H1 (cell line): ENCODE measurements around the gene THOC5. TPM values are rescaled to one million over a fixed set of nuclear protein-coding genes. Genes with fewer than 3 reads are reported as not detected.

Experiments used
- CTCF ChIA-PET: fragments of 300-600 bp; sonication (Branson Sonifier 250); formaldehyde crosslinking; loops from one replicate; lab custom pipeline; 2021; ENCODE audit not compliant: partially characterized antibody; lab: Charles Lee
- POLR2A ChIA-PET: fragments of 300-600 bp; sonication (Branson Sonifier 250); formaldehyde crosslinking; loops from one replicate; lab custom pipeline; 2021; ENCODE audit warnings: inconsistent platforms; ENCODE audit not compliant: partially characterized antibody; lab: Charles Lee
- DNase-seq, 2 experiments: peaks; one replicate each; pipeline versions ENCODE4 v3.0.0 to v3.0.0-alpha.2; 2010 to 2022; ENCODE audit warnings: low spot score in 2 of 2, low read depth in 1 of 2, mixed read lengths in 1 of 2
- FAIRE-seq: peaks from 2 replicates; lab custom pipeline; 2011; peaks lifted over from hg19 to GRCh38; lab: Jason Lieb, UNC
- H2AFZ ChIP-seq: 2 replicates; pipeline ENCODE4 v1.8.1; 2012; ENCODE audit warnings: low read length, inconsistent platforms
- H2AK5ac ChIP-seq: 2 replicates; pipeline ENCODE4 v1.6.1; 2013; ENCODE audit warnings: low read depth, low read length
- H2BK120ac ChIP-seq: replicated peaks from 2 replicates; pipeline ENCODE3; 2013; ENCODE audit warnings: low read depth, low read length, inconsistent platforms
- H2BK12ac ChIP-seq: 2 replicates; pipeline ENCODE4 v1.6.1; 2013; ENCODE audit warnings: low read depth, low read length
- H2BK15ac ChIP-seq: 2 replicates; pipeline ENCODE4 v1.6.1; 2013; ENCODE audit warnings: low read length
- H2BK20ac ChIP-seq: 2 replicates; pipeline ENCODE4 v1.6.1; 2013; ENCODE audit warnings: low read length
- H2BK5ac ChIP-seq: 2 replicates; pipeline ENCODE4 v1.6.1; 2013; ENCODE audit warnings: low read depth, low read length
- H3K14ac ChIP-seq: 2 replicates; pipeline ENCODE4 v1.6.1; 2013; ENCODE audit warnings: inconsistent platforms; ENCODE audit not compliant: insufficient read length
- H3K18ac ChIP-seq: 2 replicates; pipeline ENCODE4 v1.6.1; 2013; ENCODE audit warnings: low read length; ENCODE audit errors: extremely low read depth
- H3K23ac ChIP-seq: 2 replicates; pipeline ENCODE4 v1.6.1; 2013; ENCODE audit warnings: inconsistent platforms; ENCODE audit not compliant: insufficient read length
- H3K23me2 ChIP-seq: 2 replicates; pipeline ENCODE4 v1.6.1; 2013; ENCODE audit warnings: low read depth, low read length
- H3K27ac ChIP-seq: 2 replicates; pipeline ENCODE4 v1.6.1; 2011; ENCODE audit warnings: low read depth, low read length, inconsistent platforms
- H3K27me3 ChIP-seq, 4 experiments: replicated peaks in 1 of 4; 1 replicate in 1 of 4; 2 replicates in 3 of 4; pipeline versions ENCODE4 v1.6.1 to v1.8.1; 2011 to 2013; ENCODE audit warnings: low read length in 3 of 4, mild to moderate bottlenecking in 3 of 4, inconsistent platforms in 2 of 4, mixed read lengths in 2 of 4, moderate library complexity in 1 of 4; ENCODE audit not compliant: control insufficient read depth in 3 of 4, insufficient read depth in 3 of 4; ENCODE audit errors: extremely low read depth in 1 of 4
- H3K36me3 ChIP-seq, 4 experiments: 2 replicates each; pipeline versions ENCODE4 v1.6.1 to v1.8.1; 2011 to 2013; ENCODE audit warnings: mild to moderate bottlenecking in 4 of 4, low read length in 3 of 4, moderate library complexity in 2 of 4, control low read depth in 1 of 4, inconsistent platforms in 1 of 4; ENCODE audit not compliant: insufficient read depth in 4 of 4, control insufficient read depth in 2 of 4
- H3K4ac ChIP-seq: replicated peaks from 2 replicates; pipeline ENCODE3; 2013; ENCODE audit warnings: low read length, low read depth, mixed read lengths, inconsistent platforms; ENCODE audit not compliant: insufficient read length
- H3K4me1 ChIP-seq, 4 experiments: replicated peaks in 1 of 4; 1 replicate in 1 of 4; 2 replicates in 3 of 4; pipeline versions ENCODE4 v1.6.1 to v1.8.1; 2011 to 2013; ENCODE audit warnings: low read length in 3 of 4, inconsistent platforms in 2 of 4, mixed read lengths in 1 of 4; ENCODE audit not compliant: insufficient read depth in 4 of 4, control insufficient read depth in 3 of 4
- H3K4me2 ChIP-seq, 2 experiments: 2 replicates each; pipeline versions ENCODE4 v1.6.1 to v1.8.1; 2011 to 2013; ENCODE audit warnings: low read depth in 2 of 2, low read length in 2 of 2, control low read depth in 1 of 2, inconsistent platforms in 1 of 2, mild to moderate bottlenecking in 1 of 2; ENCODE audit not compliant: insufficient read depth in 1 of 2
- H3K4me3 ChIP-seq, 4 experiments: fragments of 200-600, 300-600 bp in 1 of 4; sonication (generic), shearing (Covaris generic), sonication (Bioruptor Twin) in 1 of 4; 2 replicates each; pipeline versions ENCODE4 v1.5.1 to v1.8.1; 2011 to 2016; ENCODE audit warnings: low read length in 4 of 4, low read depth in 3 of 4, control low read depth in 2 of 4, inconsistent platforms in 2 of 4, mild to moderate bottlenecking in 2 of 4, mixed read lengths in 1 of 4, moderate library complexity in 1 of 4; ENCODE audit not compliant: insufficient read depth in 2 of 4; ENCODE audit errors: extremely low read depth in 1 of 4
- H3K56ac ChIP-seq: replicated peaks from 2 replicates; pipeline ENCODE3; 2013; ENCODE audit warnings: low read depth, mild to moderate bottlenecking, mixed read lengths, low read length, inconsistent platforms; ENCODE audit not compliant: insufficient read length
- H3K79me1 ChIP-seq: 2 replicates; pipeline ENCODE4 v1.6.1; 2013; ENCODE audit warnings: low read depth, low read length, control low read depth
- H3K79me2 ChIP-seq, 2 experiments: 2 replicates each; pipeline versions ENCODE4 v1.6.1 to v1.8.1; 2012 to 2013; ENCODE audit warnings: low read length in 2 of 2, mild to moderate bottlenecking in 2 of 2, inconsistent platforms in 1 of 2; ENCODE audit not compliant: insufficient read depth in 2 of 2, control insufficient read depth in 1 of 2
- H3K9ac ChIP-seq, 4 experiments: replicated peaks in 1 of 4; 1 replicate in 1 of 4; 2 replicates in 3 of 4; pipeline versions ENCODE4 v1.6.1 to v1.8.1; 2011 to 2013; ENCODE audit warnings: low read depth in 3 of 4, low read length in 3 of 4, control low read depth in 2 of 4, mild to moderate bottlenecking in 2 of 4, moderate library complexity in 2 of 4, inconsistent platforms in 1 of 4; ENCODE audit errors: extremely low read depth in 1 of 4
- H3K9me3 ChIP-seq, 2 experiments: 2 replicates each; pipeline versions ENCODE4 v1.6.1 to v1.8.1; 2012 to 2013; ENCODE audit warnings: mild to moderate bottlenecking in 2 of 2, moderate library complexity in 2 of 2, control low read depth in 1 of 2, inconsistent platforms in 1 of 2, low read depth in 1 of 2, low read length in 1 of 2, mixed read lengths in 1 of 2; ENCODE audit not compliant: insufficient read depth in 2 of 2
- H4K20me1 ChIP-seq, 2 experiments: replicated peaks in 1 of 2; 2 replicates each; pipeline versions ENCODE3 to v1.8.1; 2011 to 2013; ENCODE audit warnings: inconsistent platforms in 2 of 2, low read length in 2 of 2, mild to moderate bottlenecking in 1 of 2; ENCODE audit not compliant: insufficient read depth in 2 of 2, control insufficient read depth in 1 of 2
- H4K5ac ChIP-seq: 2 replicates; pipeline ENCODE4 v1.6.1; 2013; ENCODE audit warnings: low read length, low read depth, mixed read lengths, inconsistent platforms; ENCODE audit not compliant: insufficient read length
- H4K8ac ChIP-seq: 2 replicates; pipeline ENCODE4 v1.8.0; 2013; ENCODE audit warnings: mild to moderate bottlenecking, moderate library complexity, low read length, inconsistent platforms; ENCODE audit not compliant: insufficient read depth; ENCODE audit errors: extremely low read depth
- H4K91ac ChIP-seq: replicated peaks from 2 replicates; pipeline ENCODE3; 2013; ENCODE audit warnings: low read length, mixed read lengths, inconsistent platforms; ENCODE audit not compliant: insufficient read length
- MAX ChIP-seq: IDR thresholded peaks from 2 replicates; pipeline ENCODE4 v1.6.1; 2012; ENCODE audit warnings: inconsistent platforms
- WGBS, 2 experiments: shearing (Covaris generic) in 1 of 2; methylation state at CpG; one replicate each; pipeline versions ENCODE4 v1.1.6 to v1.1.7; 2013 to 2015; ENCODE audit warnings: low lambda C conversion rate in 2 of 2, mixed read lengths in 2 of 2, inconsistent platforms in 1 of 2, low coverage in 1 of 2, missing lambda C conversion rate in 1 of 2; ENCODE audit not compliant: insufficient replicate concordance in 2 of 2, insufficient coverage in 1 of 2, insufficient read length in 1 of 2; ENCODE audit errors: extremely low coverage in 1 of 2, missing lambda C conversion rate in 1 of 2; 5-methylcytosine and 5-hydroxymethylcytosine counted together
- polyA plus RNA-seq, 7 experiments: library from polyadenylated mRNA; depleted of rRNA in 3 of 7; stranded (reverse) in 5 of 7; unstranded in 2 of 7; fragments of >200 nt in 5 of 7; fragments of 200-250 nt in 2 of 7; gene quantifications; 1 replicate in 5 of 7; 2 replicates in 1 of 7; 4 replicates in 1 of 7; pipeline versions ENCODE4 v1.2.1 to v1.2.3, GENCODE V29; 2011 to 2013; ENCODE audit warnings: missing spikeins in 2 of 7, mixed read lengths in 2 of 7
- total RNA-seq: library from RNA; stranded (reverse); fragmentation: NEBNext Ultra II Directional; extraction: Animal tissue kit (Norgen Biotek cat#: 25700); gene quantifications from 2 replicates; pipeline ENCODE4 v1.2.1, GENCODE V29; 2021

Gene THOC5
- total and polyA plus RNA-seq, 2 of the 8 experiments (the other 6 are each of a cell fraction or from before 2014, with no cell fraction given), result 27.7 to 65.7 TPM

- H3K79me1 ChIP-seq, result no peaks in the 10 kb centered on the region
- POLR2A ChIA-PET, result interaction anchor here (0.8 to 2.0 kb wide), 3 partner anchors 12 to 60 kb away, joined by 3 to 11 read pairs (median 5); partner anchors contain the start of gene THOC5
- H3K23ac ChIP-seq, result no peak overlapping the region
- H3K9me3 ChIP-seq, result 0 out of 4 replicates have a peak, but pooled peaks cover 0 to 3% of the 10 kb centered on the region in 2 experiments
- H3K4me2 ChIP-seq, result no peak overlapping the region
- 88% methylated on average over 1 of the region's 1 CpG; no CpG with 5 or more reads in 1 of the 2 experiments for WGBS, 2 experiments
- no peak overlapping the region for H3K4ac ChIP-seq
- H3K56ac ChIP-seq, result no peak overlapping the region
- H2BK15ac ChIP-seq, result no peak overlapping the region
- FAIRE-seq (no peak), DNase-seq (no peak)
- H2AK5ac ChIP-seq, result no peak overlapping the region
- CTCF ChIA-PET, result interaction anchor here (0.8 to 2.2 kb wide), 2 partner anchors 11 to 22 kb away, joined by 3 to 6 read pairs; no protein-coding TSS in a partner anchor
- no peak overlapping the region for H4K5ac ChIP-seq
- no peaks in the 10 kb centered on the region for H3K23me2 ChIP-seq
- H2BK12ac ChIP-seq, result no peak overlapping the region
- H2BK20ac ChIP-seq, result no peak overlapping the region
- no peak overlapping the region for H3K18ac ChIP-seq
- H3K36me3 ChIP-seq, result no peaks in the 10 kb centered on the region
- H3K4me3 ChIP-seq, result no peak overlapping the region
- H2BK120ac ChIP-seq, result no peak overlapping the region
- TF ChIP-seq MAX, result no peak
- H3K9ac ChIP-seq, result no peak overlapping the region
- no peak overlapping the region for H2AFZ ChIP-seq
- no peak overlapping the region for H3K27ac ChIP-seq
- no peaks in the 10 kb centered on the region for H3K79me2 ChIP-seq
- H4K20me1 ChIP-seq, result no peaks in the 10 kb centered on the region
- H3K27me3 ChIP-seq, result no peaks in the 10 kb centered on the region
- no peaks in the 10 kb centered on the region for H3K4me1 ChIP-seq
- H4K8ac ChIP-seq, result no peak overlapping the region
- H3K14ac ChIP-seq, result no peak overlapping the region
- no peak overlapping the region for H2BK5ac ChIP-seq
- no peak overlapping the region for H4K91ac ChIP-seq
Observed at GRCh38 chr22:29493636-29494035, 59.9 kb downstream of the THOC5 start.
